Left lung (tissue), 10 donors: Measurements from ENCODE around the gene PDE4D. TPM values are rescaled to one million over a fixed set of nuclear protein-coding genes. Genes with fewer than 3 reads are reported as not detected.
"Not testable (repeated sequence)": the region's sequence is repeated elsewhere in the genome, so short reads cannot be mapped to it uniquely, and the experiment has no call there.

Experiments
- ATAC-seq: fragments of 200-7000 bp; cut with Tn5 transposase; one replicate; pipeline ENCODE4 v1.9.1; 2020; ENCODE audit warnings: moderate library complexity
- DNase-seq, 4 donors: peaks; one replicate each; pipeline ENCODE4 v3.0.0-alpha.2; 2013 to 2020
- H3K27ac ChIP-seq, 2 donors: fragments of 200-600 bp; sonication (generic) in 1 of 2; one replicate each; pipeline versions ENCODE4 v1.5.0 to v1.8.0; 2020 to 2021
- H3K27me3 ChIP-seq, 2 donors: fragments of 200-600 bp; sonication (generic) in 1 of 2; one replicate each; pipeline versions ENCODE4 v1.5.0 to v1.8.0; 2020 to 2021
- H3K36me3 ChIP-seq, 2 donors: fragments of 200-600 bp; sonication (generic) in 1 of 2; one replicate each; pipeline versions ENCODE4 v1.5.0 to v1.8.0; 2020 to 2021
- H3K4me1 ChIP-seq, 2 donors: fragments of 200-600 bp; one replicate each; pipeline ENCODE4 v1.8.0; 2021
- H3K4me3 ChIP-seq, 2 donors: fragments of 200-600 bp; sonication (generic) in 1 of 2; one replicate each; pipeline versions ENCODE4 v1.5.0 to v1.8.0; 2020 to 2021; ENCODE audit warnings: mild to moderate bottlenecking in 1 of 2
- H3K9me3 ChIP-seq, 2 donors: fragments of 200-600 bp; sonication (generic) in 1 of 2; one replicate each; pipeline versions ENCODE4 v1.5.0 to v1.8.0; 2020 to 2021
- intact Hi-C, 2 donors: fragments of 100-400 bp; cut with DNase I; formaldehyde crosslinking; loops; one replicate each; pipeline versions ENCODE4 v1.11.2 to v1.14.2; 2022
- polyA plus RNA-seq, 6 donors: library from polyadenylated mRNA; unstranded; fragments of 120-200 nt; gene quantifications; one replicate each; pipeline ENCODE4 v1.2.1, GENCODE V29; 2013; ENCODE audit not compliant: insufficient read length in 6 of 6
- total RNA-seq, 2 donors: library from RNA; stranded (reverse); fragmentation: NEBNext Ultra II Directional; extraction: Animal tissue kit (Norgen Biotek cat#: 25700); gene quantifications; one replicate each; pipeline ENCODE4 v1.2.1, GENCODE V29; 2021
- TF ChIP-seq, protein P1 (sequence below), 2 donors: fragments of 200-600 bp; sonication (generic) in 1 of 2; IDR thresholded peaks; one replicate each; pipeline versions ENCODE4 v1.5.0 to v1.8.0; 2021; ENCODE audit warnings: antibody characterized with exemption in 2 of 2
- donor health status: DM: no; HTN: yes; CAD: no.
- donor health status: DM: no; HTN: no; CAD: no.

PDE4D gene
- total and polyA plus RNA-seq, 8 donors = 21.4 to 57.1 (median 25.4) TPM

DNA sequence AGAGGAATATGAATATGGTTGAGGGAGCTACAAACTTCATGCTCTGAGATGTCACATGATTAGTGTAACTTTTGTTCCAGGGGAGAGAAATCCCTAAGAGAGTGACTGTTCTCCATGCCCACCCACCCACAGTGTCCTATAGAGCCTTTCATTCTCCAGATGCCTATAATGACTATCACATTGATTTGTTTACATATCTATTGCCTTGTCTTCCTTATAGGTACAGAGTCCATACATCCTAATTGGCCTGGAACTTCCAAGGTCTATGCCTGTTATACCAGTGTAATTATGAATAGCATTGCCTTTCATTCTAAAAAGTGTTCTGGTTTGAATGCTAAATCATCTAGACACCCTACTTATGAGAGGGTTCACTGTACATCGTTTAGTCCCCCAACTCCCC, 835.3 kb downstream of the PDE4D start:
- H3K9me3 ChIP-seq = no peaks in the 10 kb centered on the region
- DNase-seq = no peak
- ATAC-seq = no peak
- intact Hi-C loops = no loop called here
- H3K4me1 ChIP-seq = no peaks in the 10 kb centered on the region
- H3K4me3 ChIP-seq = no peak overlapping the region
- H3K27ac ChIP-seq = no peak overlapping the region
- H3K27me3 ChIP-seq = no peaks in the 10 kb centered on the region
- TF ChIP-seq, protein P1, sequence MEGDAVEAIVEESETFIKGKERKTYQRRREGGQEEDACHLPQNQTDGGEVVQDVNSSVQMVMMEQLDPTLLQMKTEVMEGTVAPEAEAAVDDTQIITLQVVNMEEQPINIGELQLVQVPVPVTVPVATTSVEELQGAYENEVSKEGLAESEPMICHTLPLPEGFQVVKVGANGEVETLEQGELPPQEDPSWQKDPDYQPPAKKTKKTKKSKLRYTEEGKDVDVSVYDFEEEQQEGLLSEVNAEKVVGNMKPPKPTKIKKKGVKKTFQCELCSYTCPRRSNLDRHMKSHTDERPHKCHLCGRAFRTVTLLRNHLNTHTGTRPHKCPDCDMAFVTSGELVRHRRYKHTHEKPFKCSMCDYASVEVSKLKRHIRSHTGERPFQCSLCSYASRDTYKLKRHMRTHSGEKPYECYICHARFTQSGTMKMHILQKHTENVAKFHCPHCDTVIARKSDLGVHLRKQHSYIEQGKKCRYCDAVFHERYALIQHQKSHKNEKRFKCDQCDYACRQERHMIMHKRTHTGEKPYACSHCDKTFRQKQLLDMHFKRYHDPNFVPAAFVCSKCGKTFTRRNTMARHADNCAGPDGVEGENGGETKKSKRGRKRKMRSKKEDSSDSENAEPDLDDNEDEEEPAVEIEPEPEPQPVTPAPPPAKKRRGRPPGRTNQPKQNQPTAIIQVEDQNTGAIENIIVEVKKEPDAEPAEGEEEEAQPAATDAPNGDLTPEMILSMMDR (IDR thresholded peaks at IDR 0.05) = no peak
- no peaks in the 10 kb centered on the region for H3K36me3 ChIP-seq

DNA sequence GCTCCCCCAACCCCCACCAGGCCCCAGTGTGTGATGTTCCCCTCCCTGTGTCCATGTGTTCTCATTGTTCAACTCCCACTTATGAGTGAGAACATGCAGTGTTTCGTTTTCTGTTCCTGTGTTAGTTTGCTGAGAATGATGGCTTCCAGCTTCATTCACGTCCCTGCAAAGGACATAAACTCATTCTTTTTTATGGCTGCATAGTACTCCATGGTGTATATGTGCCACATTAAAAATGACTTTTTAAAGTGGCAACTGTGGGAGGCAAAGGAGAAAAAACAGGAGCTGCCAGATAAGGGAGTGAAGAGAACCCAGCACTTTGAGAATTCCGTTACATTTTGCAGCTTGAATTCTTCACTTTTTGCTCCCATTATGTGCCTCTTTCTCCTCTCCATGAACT, 836.9 kb downstream of the PDE4D start:
- H3K9me3 ChIP-seq, H3K4me1 ChIP-seq, intact Hi-C loops, H3K4me3 ChIP-seq, ATAC-seq, H3K27me3 ChIP-seq, H3K27ac ChIP-seq, DNase-seq, H3K36me3 ChIP-seq: not testable (repeated sequence)

DNA sequence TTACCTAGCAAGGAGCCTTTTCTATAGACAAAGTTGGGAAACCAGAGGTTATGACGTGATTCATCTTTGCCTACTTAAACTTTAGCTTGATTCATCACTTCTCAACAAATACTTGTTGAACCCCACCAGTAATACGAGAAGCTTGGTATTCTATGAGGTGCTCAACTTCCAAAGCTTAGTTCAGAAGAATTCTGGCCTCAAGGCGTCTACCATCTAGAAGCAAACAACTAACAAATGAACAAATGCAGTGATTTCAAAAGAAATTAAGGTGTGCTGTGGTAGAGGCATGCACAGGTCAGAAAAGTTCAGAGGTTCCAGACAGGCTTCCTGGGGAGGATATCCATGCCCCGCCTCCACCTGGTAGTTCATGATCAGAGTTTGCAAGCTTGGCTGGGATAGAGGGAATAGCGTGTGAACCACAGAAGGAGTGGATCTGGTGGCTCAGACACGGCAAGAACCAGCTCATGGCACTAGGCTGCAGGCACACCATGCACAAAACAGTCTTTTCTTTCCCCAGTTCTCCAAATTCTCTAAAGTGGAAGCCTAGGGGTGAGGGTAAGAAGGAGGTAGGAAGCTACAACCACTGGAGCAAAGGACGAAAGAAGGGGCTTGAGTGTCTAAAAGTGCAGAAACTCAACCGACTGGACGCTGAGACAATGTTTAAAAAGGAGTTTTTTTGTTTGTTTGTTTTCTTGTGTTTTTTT, 837.6 kb downstream of the PDE4D start:
- Histone ChIP-seq H3K9me3 (no peaks in the 10 kb centered on the region), H3K4me3 (no peak overlapping the region), H3K36me3 (no peaks in the 10 kb centered on the region), H3K4me1 (no peaks in the 10 kb centered on the region), H3K27ac (no peak overlapping the region), H3K27me3 (no peaks in the 10 kb centered on the region)
- TF ChIP-seq, protein P1 (IDR thresholded peaks at IDR 0.05) = no peak
- ATAC-seq (no peak), DNase-seq (no peak)
- intact Hi-C loops = no loop called here

DNA sequence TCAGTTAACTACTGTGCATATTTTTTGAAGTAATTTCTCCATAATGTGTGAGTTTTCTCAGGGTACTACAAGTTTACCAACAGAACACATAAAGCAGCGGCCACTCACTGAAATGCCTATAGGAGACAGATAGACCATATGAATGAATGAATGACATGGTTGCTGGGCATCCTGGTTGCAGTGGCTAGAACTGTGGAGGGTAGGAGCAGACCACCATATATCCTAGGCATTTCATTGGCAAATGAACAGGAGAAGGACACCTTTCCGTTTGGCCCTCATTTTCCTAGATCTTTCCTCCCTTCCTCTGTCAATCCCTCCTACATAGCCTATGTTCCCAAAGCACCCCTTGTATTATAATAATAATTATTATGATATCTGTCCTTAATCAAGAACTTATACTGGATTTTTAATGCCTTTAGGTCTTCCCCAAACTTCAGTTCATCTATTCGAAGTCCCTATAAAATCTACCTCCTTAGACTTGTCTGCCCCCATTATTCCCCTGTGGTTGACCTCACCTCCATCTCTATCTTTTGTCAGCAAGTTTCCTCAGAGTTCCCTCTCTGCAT, 838.5 kb downstream of the PDE4D start:
- no peaks in the 10 kb centered on the region for H3K4me1 ChIP-seq
- no peaks in the 10 kb centered on the region for H3K36me3 ChIP-seq
- intact Hi-C loops = no loop called here
- no peaks in the 10 kb centered on the region for H3K9me3 ChIP-seq
- ATAC-seq = no peak
- no peak for DNase-seq
- no peaks in the 10 kb centered on the region for H3K27me3 ChIP-seq
- no peak overlapping the region for H3K27ac ChIP-seq
- no peak overlapping the region for H3K4me3 ChIP-seq
- TF ChIP-seq, protein P1 (IDR thresholded peaks at IDR 0.05) = no peak

DNA sequence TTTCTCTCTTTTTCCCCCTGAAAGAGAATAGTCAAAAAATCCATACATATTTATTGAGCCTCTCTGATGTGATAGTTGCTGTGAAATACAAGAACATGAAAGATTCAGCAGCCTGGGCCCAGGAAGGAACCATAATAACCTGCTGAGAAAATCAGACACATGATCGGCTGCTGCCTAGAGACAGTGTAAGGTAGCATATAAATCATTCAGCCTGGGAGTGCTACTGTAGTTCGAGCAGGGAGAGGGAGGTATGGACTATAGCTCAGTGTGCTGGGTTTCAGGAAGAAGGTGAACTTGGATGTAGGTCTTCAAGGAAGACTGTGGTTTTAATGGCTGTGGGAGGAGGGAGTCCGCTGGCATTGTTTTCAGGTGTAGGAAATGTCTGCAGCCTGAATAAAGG, 841.6 kb downstream of the PDE4D start:
- Histone ChIP-seq H3K9me3 (no peaks in the 10 kb centered on the region), H3K27ac (no peak overlapping the region), H3K4me1 (no peaks in the 10 kb centered on the region), H3K27me3 (no peaks in the 10 kb centered on the region), H3K4me3 (no peak overlapping the region), H3K36me3 (no peaks in the 10 kb centered on the region)
- intact Hi-C loops = no loop called here
- DNase-seq = no peak
- TF ChIP-seq, protein P1 (IDR thresholded peaks at IDR 0.05) = no peak
- no peak for ATAC-seq

DNA sequence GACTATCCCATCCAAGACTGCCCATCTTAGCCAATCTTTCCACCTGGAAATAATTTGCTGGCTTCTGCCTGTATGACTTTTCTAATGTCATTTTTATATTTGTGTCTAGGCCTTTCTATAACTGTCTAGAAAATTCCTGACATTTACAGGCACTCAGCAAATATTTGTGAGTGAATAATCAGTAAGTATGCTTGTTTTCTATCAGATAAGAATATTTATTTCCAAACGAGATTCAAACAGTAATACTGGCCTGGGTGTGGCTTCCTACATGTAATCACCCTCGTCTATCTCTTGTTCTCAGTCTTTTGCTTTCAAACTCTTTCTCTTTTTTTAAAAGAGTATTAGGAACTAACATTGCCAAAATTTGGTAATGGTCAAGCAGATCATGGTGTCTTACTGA, 844.4 kb downstream of the PDE4D start:
- Histone ChIP-seq H3K4me1 (no peaks in the 10 kb centered on the region), H3K36me3 (no peaks in the 10 kb centered on the region), H3K9me3 (no peaks in the 10 kb centered on the region), H3K4me3 (no peak overlapping the region), H3K27ac (no peak overlapping the region), H3K27me3 (no peaks in the 10 kb centered on the region)
- intact Hi-C loops = no loop called here
- ATAC-seq (peak; percentile 26), DNase-seq (no peak)
- TF ChIP-seq, protein P1 (IDR thresholded peaks at IDR 0.05) = no peak
